Dermis blood vessel endothelial cell (primary cell): ENCODE data around the gene KRTAP5-2. TPM values are rescaled to one million over a fixed set of nuclear protein-coding genes. Genes with fewer than 3 reads are reported as not detected.
"Not testable (repeated sequence)": the region's sequence is repeated elsewhere in the genome, so short reads cannot be mapped to it uniquely, and the experiment has no call there.

Experiments
- DNase-seq: peaks from one replicate; pipeline ENCODE4 v3.0.0; 2010
- total RNA-seq: library from RNA; depleted of rRNA; stranded (reverse); fragments of >200 nt; gene quantifications from 2 replicates; pipeline ENCODE4 v1.2.3, GENCODE V29; 2014

Gene KRTAP5-2
- total RNA-seq, 1 donor from 2014 or later: not detected

DNA sequence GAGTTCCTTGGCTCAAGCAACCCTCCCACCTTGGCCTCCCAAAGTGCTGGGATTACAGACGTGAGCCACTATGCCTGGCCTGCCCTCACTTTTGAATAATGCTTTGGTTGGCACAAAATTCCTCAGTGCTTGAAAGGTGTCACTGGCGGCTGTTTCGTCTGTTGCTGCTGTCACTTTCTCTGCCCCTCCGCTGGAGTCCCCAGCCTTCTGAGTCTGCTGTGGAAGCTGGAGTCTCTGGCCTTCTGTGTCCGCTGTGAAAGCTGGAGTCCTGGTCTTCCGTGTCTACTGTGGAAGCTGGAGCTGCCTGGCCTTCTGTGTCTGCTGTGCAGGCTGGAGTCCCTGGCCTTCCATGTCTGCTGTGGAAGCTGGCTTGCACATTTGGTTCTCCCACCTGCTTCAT, 8.1 kb downstream of the KRTAP5-2 start:
- no peak for DNase-seq

DNA sequence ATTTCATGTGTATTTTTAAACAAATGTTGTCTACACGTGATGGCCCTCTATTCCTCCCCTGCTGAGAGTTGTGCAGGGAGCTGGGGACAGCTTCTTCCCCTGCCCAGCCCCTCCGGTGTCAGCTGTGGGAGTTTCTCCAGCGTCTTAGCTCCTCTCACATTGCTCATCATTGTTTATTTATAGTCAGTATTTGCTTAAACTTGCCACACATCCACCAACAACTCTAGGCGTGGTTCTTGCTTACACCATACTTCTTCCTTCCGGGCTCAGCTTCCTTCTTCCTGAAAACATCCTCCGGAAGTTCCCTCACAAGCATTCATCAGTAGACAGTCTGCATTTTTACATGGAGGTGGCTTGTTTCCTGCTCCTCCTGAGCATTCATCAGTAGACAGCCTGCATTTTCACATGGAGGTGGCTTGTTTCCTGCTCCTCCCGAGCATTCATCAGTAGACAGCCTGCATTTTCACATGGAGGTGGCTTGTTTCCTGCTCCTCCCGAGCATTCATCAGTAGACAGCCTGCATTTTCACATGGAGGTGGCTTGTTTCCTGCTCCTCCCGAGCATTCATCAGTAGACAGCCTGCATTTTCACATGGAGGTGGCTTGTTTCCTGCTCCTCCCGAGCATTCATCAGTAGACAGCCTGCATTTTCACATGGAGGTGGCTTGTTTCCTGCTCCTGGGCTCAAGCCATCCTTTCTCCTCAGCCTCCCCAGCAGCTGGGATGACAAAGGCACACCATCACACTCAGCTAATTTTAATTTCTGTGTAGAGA, 8.7 kb downstream of the KRTAP5-2 start:
- DNase-seq: peak; percentile 29

- DNase-seq: no peak
These were observed 11.4 kb downstream of the KRTAP5-2 start for GRCh38 chr11:1586699-1587098.

- DNase-seq: not testable (repeated sequence)
These were observed 13.3 kb downstream of the KRTAP5-2 start, which contains the start of gene KRTAP5-1 for GRCh38 chr11:1584661-1585370. TSS of gene KRTAP5-1 (minus strand) at chr11:1585283. CDS start at chr11:1585249, 34 bp downstream.

DNA sequence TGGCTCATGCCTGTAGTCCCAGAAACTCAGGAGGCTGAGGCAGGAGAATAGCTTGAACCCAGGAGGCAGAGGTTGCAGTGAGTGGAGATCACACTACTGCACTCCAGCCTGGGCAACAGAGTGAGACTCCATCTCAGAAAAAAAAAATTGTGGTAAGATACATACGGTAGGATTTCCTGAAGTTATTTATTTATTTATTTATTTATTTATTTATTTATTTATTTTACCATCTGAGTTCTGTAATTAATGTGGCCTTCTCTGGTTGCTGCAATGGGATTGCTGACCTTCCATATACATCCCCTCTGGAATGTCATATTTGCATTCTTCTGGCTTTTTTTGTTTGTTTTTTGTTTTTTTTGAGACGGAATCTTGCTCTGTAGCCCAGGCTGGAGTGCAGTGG, 15.2 kb downstream of the KRTAP5-2 start:
- not testable (repeated sequence) for DNase-seq

DNA sequence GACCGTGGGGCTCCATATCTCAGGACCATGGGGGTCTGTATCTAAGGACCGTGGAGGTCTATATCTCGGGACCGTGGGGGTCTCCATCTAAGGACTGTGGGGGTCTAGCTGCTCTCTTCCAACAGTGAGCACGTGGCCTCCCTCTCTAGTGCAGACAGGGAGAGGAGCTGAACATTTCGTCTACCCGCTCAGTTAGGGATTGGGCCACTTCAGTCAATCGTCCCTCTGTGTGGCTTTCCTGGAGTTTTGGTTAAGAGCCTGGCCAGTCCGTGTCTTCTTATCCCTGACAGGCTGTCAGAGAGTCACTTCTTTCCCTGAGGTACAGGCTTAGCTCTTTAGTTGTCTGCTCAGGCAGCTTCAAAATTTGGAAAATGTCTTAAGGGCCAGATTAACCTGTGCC, 16.1 kb downstream of the KRTAP5-2 start:
- no peak for DNase-seq

DNA sequence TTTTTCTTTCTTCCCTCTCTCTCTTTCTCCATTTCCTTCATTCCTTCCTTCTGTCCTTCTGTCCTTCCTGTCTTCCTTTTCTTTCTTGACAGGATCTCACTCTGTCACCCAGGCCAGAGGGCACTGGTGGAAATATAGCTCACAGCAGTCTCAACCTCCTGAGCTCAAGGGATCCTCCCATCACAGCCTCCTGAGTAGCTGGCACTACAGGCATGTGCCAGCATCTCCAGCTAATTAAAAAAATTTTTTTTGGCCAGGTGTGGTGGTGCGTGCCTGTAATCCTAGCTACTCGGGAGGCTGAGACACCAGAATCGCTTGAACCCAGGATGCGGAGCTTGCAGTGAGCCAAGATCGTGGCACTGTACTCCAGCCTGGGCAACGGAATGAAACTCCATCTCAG, 21.3 kb downstream of the KRTAP5-2 start:
- DNase-seq: no peak

DNA sequence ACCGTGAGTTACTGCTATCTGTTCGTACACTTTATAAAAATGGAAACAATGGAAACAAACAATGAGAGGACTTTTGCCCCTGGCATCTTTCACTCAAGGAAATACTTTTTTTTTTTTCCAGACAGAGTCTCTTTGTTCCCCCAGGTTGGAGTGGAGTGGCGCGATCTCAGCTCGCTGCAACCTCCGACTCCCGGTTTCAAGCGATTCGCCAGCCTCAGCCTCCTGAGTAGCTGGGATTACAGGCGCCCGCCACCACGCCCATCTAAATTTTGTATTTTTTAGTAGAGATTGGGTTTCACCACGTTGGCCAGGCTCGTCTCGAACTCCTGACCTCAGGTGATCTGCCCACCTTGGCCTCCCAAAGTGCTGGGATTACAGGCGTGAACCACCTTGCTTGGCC, 22.3 kb downstream of the KRTAP5-2 start:
- not testable (repeated sequence) for DNase-seq

GRCh38 chr11:1574933-1575242, 23.2 kb downstream of the KRTAP5-2 start:
- DNase-seq: no peak

- DNase-seq: peak; percentile 65
These were observed 23.7 kb downstream of the KRTAP5-2 start for GRCh38 chr11:1574238-1574932.

GRCh38 chr11:1573903-1574237, 24.2 kb downstream of the KRTAP5-2 start:
- DNase-seq: no peak

- no peak for DNase-seq
These were observed 24.8 kb downstream of the KRTAP5-2 start for GRCh38 chr11:1573077-1573902.

GRCh38 chr11:1572197-1573076, 25.7 kb downstream of the KRTAP5-2 start, which contains the start of gene DUSP8:
TSS of gene DUSP8 (minus strand) at chr11:1572271. CDS start at chr11:1565826, 6,445 bp downstream.
- DNase-seq: peak; percentile 91

- DNase-seq: no peak
These were observed 26.3 kb downstream of the KRTAP5-2 start for GRCh38 chr11:1571760-1572196.

DNA sequence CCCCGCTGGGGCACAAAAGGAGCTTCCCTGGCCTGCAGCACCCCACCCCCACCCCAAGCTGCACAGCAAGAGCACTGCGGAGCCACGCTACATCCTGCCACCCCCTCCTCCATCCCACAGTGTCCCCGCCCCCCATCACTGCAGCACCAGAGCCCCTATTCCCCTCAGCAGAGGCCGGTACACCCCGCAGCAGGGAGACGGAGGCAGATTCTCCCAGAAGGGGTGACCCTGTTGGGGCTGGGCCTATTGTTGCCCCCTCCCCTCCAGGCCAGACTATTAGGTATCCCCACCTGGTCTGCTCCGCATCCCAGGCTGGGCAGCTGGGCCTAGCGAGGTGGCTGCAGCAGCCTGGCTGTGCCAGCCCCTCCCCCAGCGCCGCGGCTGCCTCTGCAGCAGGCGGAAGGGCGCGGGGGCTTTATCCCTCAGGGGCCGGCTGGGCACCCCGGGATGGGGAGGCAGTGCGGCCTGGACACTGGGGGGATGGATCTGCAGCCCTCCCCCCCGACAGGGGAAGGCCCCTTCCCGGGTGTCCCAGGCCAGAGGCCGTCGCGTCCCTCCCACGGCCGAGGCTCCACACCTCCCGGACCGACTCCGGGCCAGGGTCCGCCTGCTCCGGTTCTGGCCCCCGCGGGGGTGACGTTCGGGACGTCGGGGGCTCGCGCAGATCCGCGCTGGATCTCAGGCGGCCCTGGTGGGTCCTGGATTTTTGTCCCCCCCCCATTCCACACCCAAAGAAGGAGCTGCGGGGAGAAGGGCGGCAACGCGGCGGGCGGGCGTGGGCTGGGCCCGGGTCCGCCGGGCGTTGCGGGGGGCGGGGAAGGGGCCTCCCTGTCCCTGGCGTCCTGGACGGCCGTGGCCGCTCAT, 27.0 kb downstream of the KRTAP5-2 start:
- no peak for DNase-seq

GRCh38 chr11:1570531-1570895, 27.6 kb downstream of the KRTAP5-2 start:
- DNase-seq: no peak

GRCh38 chr11:1570001-1570453, 28.1 kb downstream of the KRTAP5-2 start:
- no peak for DNase-seq

GRCh38 chr11:1569251-1569780, 28.8 kb downstream of the KRTAP5-2 start:
- no peak for DNase-seq

DNA sequence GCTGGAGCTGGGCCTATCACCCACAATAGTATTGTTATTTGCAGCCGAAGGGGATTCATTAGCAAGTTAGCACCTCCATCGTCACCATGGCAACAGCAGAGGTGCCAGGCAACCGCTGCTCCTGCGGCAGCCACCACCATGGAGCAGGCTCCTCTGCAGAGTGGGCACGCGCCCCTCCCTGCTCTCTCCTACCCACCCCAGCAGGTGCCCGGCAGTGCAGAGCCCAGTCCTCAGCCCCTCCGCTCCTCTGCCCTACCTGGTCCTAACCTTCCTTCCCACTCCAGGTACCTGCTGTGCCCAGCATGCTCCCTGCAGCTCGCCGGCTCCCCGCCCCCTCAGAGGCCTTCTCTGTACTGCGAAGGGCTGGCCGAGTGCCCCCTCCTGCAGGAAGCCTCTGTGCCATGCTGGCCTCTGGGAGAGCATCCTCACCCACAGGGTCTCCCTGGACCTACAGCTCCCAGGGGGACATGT, 29.6 kb downstream of the KRTAP5-2 start:
- DNase-seq: no peak

DNA sequence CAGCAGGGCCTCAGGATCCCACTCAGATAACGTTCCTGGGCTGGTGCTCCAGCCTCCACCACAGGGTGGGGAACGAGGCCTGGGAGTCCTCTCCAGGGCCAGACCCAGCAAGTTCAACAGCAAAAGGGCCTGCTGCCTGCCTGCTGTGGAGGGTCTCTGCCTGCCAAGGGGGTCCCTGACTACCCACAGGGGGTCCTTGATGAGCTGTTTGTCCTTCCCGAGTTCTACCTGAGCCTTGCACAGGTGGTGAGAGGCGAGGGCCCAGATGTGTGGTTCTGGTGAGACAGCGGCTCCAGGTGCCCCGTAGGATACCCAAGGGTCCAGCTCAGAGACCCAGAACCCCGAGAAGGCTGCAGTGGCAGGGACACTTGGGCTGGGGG, 30.4 kb downstream of the KRTAP5-2 start:
- no peak for DNase-seq
